ENCODE results near the gene MSI2. TPM values are rescaled to one million over a fixed set of nuclear protein-coding genes. Genes with fewer than 3 reads are reported as not detected.

The MSI2 gene
- total and polyA plus RNA-seq, 5 experiments from 2014 or later: 2.5 to 136 (median 4.9) TPM

DNA sequence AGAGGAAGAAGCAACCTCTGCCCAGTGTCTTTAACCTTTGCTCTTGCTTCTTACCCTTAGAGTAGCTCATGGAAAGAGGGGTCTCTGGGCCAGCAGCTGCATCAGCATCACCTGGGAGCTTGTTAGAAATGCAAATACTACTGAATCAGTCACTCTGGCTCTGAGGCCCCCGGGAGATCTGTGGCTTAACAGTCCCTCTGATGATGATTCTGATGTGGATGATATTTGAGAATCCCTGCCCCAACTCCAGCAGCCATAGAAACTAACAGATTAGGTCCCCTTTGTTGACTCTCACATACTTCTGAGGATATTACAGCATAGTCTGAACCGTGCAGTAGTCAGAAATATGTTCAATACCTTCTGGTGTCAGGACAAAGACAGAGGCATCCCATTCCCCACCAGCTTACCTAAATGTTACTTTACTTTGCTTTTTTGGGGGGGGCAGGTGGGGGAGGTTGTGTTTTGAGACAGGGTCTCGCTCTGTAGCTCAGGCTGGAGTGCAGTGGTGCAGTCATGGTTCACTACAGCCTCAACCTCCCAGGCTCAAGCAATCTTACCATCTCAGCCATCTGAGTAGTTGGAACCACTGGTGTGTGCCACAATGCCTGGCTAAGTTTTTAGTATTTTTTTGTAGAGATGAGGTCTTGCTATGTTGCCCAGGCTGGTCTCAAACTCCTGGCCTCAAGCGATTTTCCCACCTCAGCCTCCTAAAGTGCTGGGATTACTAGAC is 268.7 kb downstream of the MSI2 start:
- Mint-ChIP-seq H3K9me3 (no peaks in the 10 kb centered on the region), H3K4me3 (no peak overlapping the region), H3K27me3 (no peaks in the 10 kb centered on the region), H3K36me3 (peaks cover 0 to 3% (median 0%) of the 10 kb centered on the region in 3 donors), H3K4me1 (peaks cover 23 to 58% (median 34%) of the 10 kb centered on the region in 4 donors), H3K27ac (peak overlapping the region in 7 of 10 donors; percentile 5 to 61 (median 34))
- POLR2A ChIA-PET: no interaction called here
- no peak for ATAC-seq
- no peak for DNase-seq

- no peaks in the 10 kb centered on the region for H3K9me3 Mint-ChIP-seq
- no peak for DNase-seq
- H3K4me3 Mint-ChIP-seq: no peak overlapping the region
- peaks cover 37 to 66% (median 52%) of the 10 kb centered on the region in 4 donors for H3K4me1 Mint-ChIP-seq
- no peak overlapping the region for H3K27ac Mint-ChIP-seq
- POLR2A ChIA-PET: no interaction called here
- no peaks in the 10 kb centered on the region for H3K27me3 Mint-ChIP-seq
- H3K36me3 Mint-ChIP-seq: peaks cover 0 to 15% (median 2%) of the 10 kb centered on the region in 3 donors
- ATAC-seq: no peak
Observed at GRCh38 chr17:57527221-57528057, 271.1 kb downstream of the MSI2 start.

GRCh38 chr17:57528058-57528451 is 271.7 kb downstream of the MSI2 start:
- DNase-seq (no peak), ATAC-seq (no peak)
- Mint-ChIP-seq H3K36me3 (peaks cover 0 to 15% (median 2%) of the 10 kb centered on the region in 3 donors), H3K9me3 (no peaks in the 10 kb centered on the region), H3K27ac (no peak overlapping the region), H3K4me1 (peaks cover 37 to 63% (median 53%) of the 10 kb centered on the region in 4 donors), H3K4me3 (no peak overlapping the region), H3K27me3 (no peaks in the 10 kb centered on the region)
- POLR2A ChIA-PET: no interaction called here

GRCh38 chr17:57530026-57530425 is 273.7 kb downstream of the MSI2 start:
- POLR2A ChIA-PET: no interaction called here
- peaks cover 26 to 50% (median 43%) of the 10 kb centered on the region in 4 donors for H3K4me1 Mint-ChIP-seq
- no peaks in the 10 kb centered on the region for H3K27me3 Mint-ChIP-seq

DNA sequence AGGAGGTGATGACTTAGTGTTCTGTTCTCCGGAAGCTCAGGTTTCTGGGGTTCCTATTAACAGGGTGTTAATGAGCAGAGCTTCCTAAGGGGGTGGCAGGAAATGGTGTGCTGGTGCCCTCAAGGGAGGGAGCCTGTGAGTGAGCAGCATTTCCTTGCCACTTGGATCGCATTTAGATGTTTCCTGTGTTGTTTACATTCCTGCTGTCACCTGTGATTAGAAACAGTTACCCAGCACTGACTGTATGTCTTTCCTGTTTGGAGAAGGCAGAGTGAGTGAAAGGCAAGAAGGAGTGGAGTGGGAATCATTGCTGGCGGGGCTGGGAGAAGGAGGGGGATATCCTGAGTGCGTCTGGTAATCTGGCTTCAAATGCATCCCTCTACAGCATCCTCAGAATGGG is 274.2 kb downstream of the MSI2 start:
- ATAC-seq: peak; percentile 37 to 77
- H3K4me1 Mint-ChIP-seq: peaks cover 28 to 53% (median 44%) of the 10 kb centered on the region in 4 donors
- H3K9me3 Mint-ChIP-seq: no peaks in the 10 kb centered on the region

More at GRCh38 chr17:57530026-57530425, 273.7 kb downstream of the MSI2 start:
- Mint-ChIP-seq H3K36me3 (peaks cover 0 to 15% (median 2%) of the 10 kb centered on the region in 3 donors), H3K4me3 (peak overlapping the region in 2 of 10 donors; percentile 2 to 3), H3K27ac (peak overlapping the region in 6 of 10 donors; percentile 44 to 88 (median 66)), H3K9me3 (no peaks in the 10 kb centered on the region)
- ATAC-seq (no peak), DNase-seq (no peak)

DNA sequence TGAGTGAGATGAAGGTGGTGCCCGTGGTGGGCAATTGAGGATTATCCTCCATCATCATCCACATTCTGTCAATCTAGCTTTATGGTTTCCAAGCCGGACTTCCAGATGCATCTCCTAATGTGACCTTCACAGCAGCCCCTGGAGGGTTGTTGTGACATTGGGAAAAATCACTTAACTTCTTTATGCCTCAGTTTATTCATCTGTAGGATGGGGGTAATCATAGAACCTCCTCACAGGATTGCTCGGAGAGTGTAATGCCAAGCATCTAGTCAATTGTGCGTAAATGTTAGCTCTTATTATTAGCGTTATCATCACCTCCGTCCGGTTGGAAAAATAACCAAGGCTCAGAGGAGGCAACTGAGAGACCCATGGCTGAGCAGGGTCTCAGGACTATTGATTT is 274.8 kb downstream of the MSI2 start:
- no peaks in the 10 kb centered on the region for H3K27me3 Mint-ChIP-seq
- peaks cover 0 to 15% (median 2%) of the 10 kb centered on the region in 3 donors for H3K36me3 Mint-ChIP-seq
- DNase-seq (no peak), ATAC-seq (no peak)
- POLR2A ChIA-PET: no interaction called here
- peak overlapping the region in 7 of 10 donors; percentile 44 to 88 (median 67) for H3K27ac Mint-ChIP-seq
- no peak overlapping the region for H3K4me3 Mint-ChIP-seq
- no peaks in the 10 kb centered on the region for H3K9me3 Mint-ChIP-seq
- peaks cover 28 to 53% (median 47%) of the 10 kb centered on the region in 4 donors for H3K4me1 Mint-ChIP-seq

More for the DNA sequence above, 274.2 kb downstream of the MSI2 start:
- Mint-ChIP-seq H3K27ac (peak overlapping the region in 8 of 10 donors; percentile 33 to 88 (median 56)), H3K36me3 (peaks cover 0 to 15% (median 2%) of the 10 kb centered on the region in 3 donors), H3K4me3 (peak overlapping the region in 5 of 10 donors; percentile 2 to 51 (median 8)), H3K27me3 (no peaks in the 10 kb centered on the region)
- POLR2A ChIA-PET: no interaction called here
- peak in 1 of 10 donors; percentile 14 for DNase-seq

DNA sequence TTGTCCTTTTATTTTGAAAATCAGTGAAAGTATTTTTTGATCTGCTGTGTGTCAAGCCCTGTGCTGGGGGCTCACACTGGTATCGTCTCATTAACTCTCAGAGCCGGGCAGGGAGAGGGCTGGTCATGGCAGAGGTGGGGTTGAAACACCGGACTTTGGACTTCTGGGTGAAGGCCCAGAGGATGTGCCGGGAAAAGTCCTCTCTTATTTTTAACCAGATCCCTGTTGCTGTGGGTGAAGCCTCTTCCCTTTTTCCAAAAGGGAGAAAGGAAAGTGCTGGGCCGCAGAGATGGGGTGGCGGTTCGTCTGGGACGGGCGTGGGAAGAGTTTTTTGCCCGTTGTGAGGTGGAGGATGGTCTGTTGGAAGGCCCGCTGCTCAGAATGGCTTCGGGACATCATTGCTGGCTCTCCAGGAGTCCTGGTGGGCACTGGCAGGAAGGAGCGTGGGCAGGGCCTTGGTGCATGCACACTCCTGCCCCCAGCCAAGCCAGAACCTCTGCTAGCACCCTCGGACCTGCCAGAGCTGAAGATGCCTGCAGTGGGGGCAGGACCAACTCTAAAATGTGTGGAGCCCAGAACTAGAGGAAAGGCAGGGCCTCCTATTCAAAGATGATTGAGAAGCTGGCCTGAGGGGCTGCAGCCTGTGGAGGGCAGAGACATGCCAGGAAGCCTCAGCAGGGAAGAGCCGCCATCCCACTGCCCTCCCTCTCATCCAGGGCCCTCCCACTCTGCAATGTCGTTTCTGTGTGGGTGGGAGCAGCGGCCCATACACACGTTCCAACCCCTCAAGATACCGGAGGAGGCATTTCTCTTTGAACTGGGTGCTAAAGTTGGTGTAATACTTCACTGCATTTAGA is 275.6 kb downstream of the MSI2 start:
- ATAC-seq (no peak), DNase-seq (no peak)
- POLR2A ChIA-PET: no interaction called here
- peak overlapping the region in 8 of 10 donors; percentile 13 to 88 (median 56) for H3K27ac Mint-ChIP-seq
- peaks cover 32 to 61% (median 55%) of the 10 kb centered on the region in 4 donors for H3K4me1 Mint-ChIP-seq
- no peak overlapping the region for H3K4me3 Mint-ChIP-seq
- H3K36me3 Mint-ChIP-seq: peaks cover 0 to 15% (median 2%) of the 10 kb centered on the region in 3 donors
- no peaks in the 10 kb centered on the region for H3K9me3 Mint-ChIP-seq
- H3K27me3 Mint-ChIP-seq: no peaks in the 10 kb centered on the region

- H3K36me3 Mint-ChIP-seq: peaks cover 0 to 15% (median 2%) of the 10 kb centered on the region in 3 donors
- H3K27ac Mint-ChIP-seq: peak overlapping the region in 7 of 10 donors; percentile 13 to 77 (median 56)
- no peaks in the 10 kb centered on the region for H3K27me3 Mint-ChIP-seq
- DNase-seq (no peak), ATAC-seq (no peak)
- POLR2A ChIA-PET: no interaction called here
- no peaks in the 10 kb centered on the region for H3K9me3 Mint-ChIP-seq
- H3K4me3 Mint-ChIP-seq: no peak overlapping the region
- peaks cover 32 to 68% (median 62%) of the 10 kb centered on the region in 4 donors for H3K4me1 Mint-ChIP-seq
Observed at GRCh38 chr17:57532556-57532955, 276.2 kb downstream of the MSI2 start.

GRCh38 chr17:57532966-57533365 is 276.6 kb downstream of the MSI2 start:
- H3K4me1 Mint-ChIP-seq: peaks cover 34 to 72% (median 66%) of the 10 kb centered on the region in 4 donors
- H3K36me3 Mint-ChIP-seq: peaks cover 0 to 15% (median 2%) of the 10 kb centered on the region in 3 donors
- POLR2A ChIA-PET: no interaction called here
- no peaks in the 10 kb centered on the region for H3K9me3 Mint-ChIP-seq
- no peaks in the 10 kb centered on the region for H3K27me3 Mint-ChIP-seq
- DNase-seq: no peak
- H3K27ac Mint-ChIP-seq: peak overlapping the region in 4 of 10 donors; percentile 2 to 76 (median 53)
- no peak overlapping the region for H3K4me3 Mint-ChIP-seq
- ATAC-seq: no peak

- POLR2A ChIA-PET: no interaction called here
- no peak for DNase-seq
- Mint-ChIP-seq H3K4me3 (no peak overlapping the region), H3K4me1 (peaks cover 36 to 78% (median 74%) of the 10 kb centered on the region in 4 donors), H3K36me3 (peaks cover 0 to 15% (median 2%) of the 10 kb centered on the region in 3 donors), H3K27me3 (no peaks in the 10 kb centered on the region), H3K27ac (peak overlapping the region in 4 of 10 donors; percentile 2 to 69 (median 60)), H3K9me3 (no peaks in the 10 kb centered on the region)
- no peak for ATAC-seq
Observed at GRCh38 chr17:57533684-57534305, 277.5 kb downstream of the MSI2 start.

GRCh38 chr17:57534863-57535248 is 278.5 kb downstream of the MSI2 start:
- Mint-ChIP-seq H3K27me3 (no peaks in the 10 kb centered on the region), H3K27ac (peak overlapping the region in 2 of 10 donors; percentile 46 to 79), H3K36me3 (peaks cover 0 to 12% (median 3%) of the 10 kb centered on the region in 3 donors), H3K9me3 (no peaks in the 10 kb centered on the region), H3K4me1 (peaks cover 35 to 71% (median 69%) of the 10 kb centered on the region in 4 donors), H3K4me3 (peak overlapping the region in 1 of 10 donors; percentile 7)
- DNase-seq (no peak), ATAC-seq (no peak)
- POLR2A ChIA-PET: no interaction called here
